GM12892 (cell line): ENCODE data around the gene TNS3.

Experiments used
- POLR2A ChIP-seq: IDR thresholded peaks from 2 replicates; pipeline ENCODE4 v1.6.1; 2011; ENCODE audit warnings: low read depth, low read length, control low read depth
- TAF1 ChIP-seq: IDR thresholded peaks from 2 replicates; pipeline ENCODE4 v1.6.1; 2011; ENCODE audit warnings: low read depth, mild to moderate bottlenecking, control low read depth, low read length, borderline replicate concordance

DNA sequence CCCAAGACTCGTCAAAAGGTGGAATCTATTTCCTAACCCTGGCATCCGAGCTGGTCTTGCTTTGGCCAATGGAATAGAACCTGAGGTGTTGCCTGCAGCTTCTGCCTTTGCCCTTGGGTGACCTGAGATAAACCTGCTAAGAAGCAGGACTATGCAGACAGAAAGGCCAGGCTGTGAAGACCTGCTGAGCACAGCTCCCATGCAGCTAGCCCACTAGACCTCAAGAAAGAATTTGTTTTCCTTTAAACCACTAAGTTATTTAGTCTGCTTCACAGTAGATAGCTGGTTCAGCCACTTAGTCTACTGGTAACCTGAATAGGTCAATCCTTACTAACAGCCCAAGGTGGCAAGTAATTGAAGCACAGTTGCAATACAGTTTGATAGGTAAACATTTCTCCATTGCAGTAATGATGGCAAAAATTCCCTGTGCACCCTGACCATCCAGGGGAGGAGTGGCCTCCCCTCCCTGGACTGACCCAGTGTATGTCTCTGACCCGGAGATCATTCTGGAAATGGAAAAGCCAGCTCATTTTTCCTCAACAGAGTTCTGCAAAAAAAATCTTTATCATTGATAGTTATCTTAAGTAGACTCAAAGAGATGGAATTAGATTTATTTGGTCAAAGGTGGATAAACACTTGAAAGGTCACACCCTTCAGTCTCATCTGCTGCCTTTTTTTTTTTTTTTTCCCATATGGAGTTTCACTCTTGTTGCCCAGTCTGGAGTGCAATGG lies 20.0 kb downstream of the TNS3 start:
- TF ChIP-seq POLR2A (no peak), TAF1 (no peak)
